Osteocyte (in vitro differentiated cells): ENCODE measurements around the gene ST14. TPM values are rescaled to one million over a fixed set of nuclear protein-coding genes. Genes with fewer than 3 reads are reported as not detected.

Experiments used
- DNase-seq: peaks from one replicate; pipeline ENCODE4 v3.0.0; 2021; ENCODE audit warnings: mixed read lengths; ENCODE audit not compliant: unreplicated experiment; ENCODE audit errors: extremely low spot score
- H3K27ac Mint-ChIP-seq: one replicate; pipeline ENCODE4 v1.8.0; 2021; ENCODE audit warnings: mild to moderate bottlenecking, mixed read lengths; ENCODE audit not compliant: unreplicated experiment
- H3K27me3 Mint-ChIP-seq: one replicate; pipeline ENCODE4 v1.8.0; 2021; ENCODE audit warnings: mixed read lengths; ENCODE audit not compliant: unreplicated experiment
- H3K36me3 Mint-ChIP-seq: one replicate; pipeline ENCODE4 v1.8.0; 2021; ENCODE audit warnings: mixed read lengths; ENCODE audit not compliant: unreplicated experiment
- H3K4me1 Mint-ChIP-seq: one replicate; pipeline ENCODE4 v1.8.0; 2021; ENCODE audit warnings: mixed read lengths; ENCODE audit not compliant: unreplicated experiment
- H3K4me3 Mint-ChIP-seq: one replicate; pipeline ENCODE4 v1.8.0; 2021; ENCODE audit warnings: mild to moderate bottlenecking, moderate library complexity, mixed read lengths; ENCODE audit not compliant: unreplicated experiment
- H3K9me3 Mint-ChIP-seq: one replicate; pipeline ENCODE4 v1.8.0; 2021; ENCODE audit warnings: mixed read lengths; ENCODE audit not compliant: unreplicated experiment
- total RNA-seq: library from RNA; stranded (reverse); gene quantifications from 2 replicates; pipeline ENCODE4 v1.2.1, GENCODE V29; 2021
- TF ChIP-seq, protein P1 (sequence below): fragments of 200-600 bp; sonication (generic); IDR thresholded peaks from 2 replicates; pipeline ENCODE4 v1.5.0; 2021; ENCODE audit warnings: antibody characterized with exemption, mild to moderate bottlenecking, moderate library complexity

Gene ST14
- total RNA-seq, 1 donor from 2014 or later = not detected

DNA sequence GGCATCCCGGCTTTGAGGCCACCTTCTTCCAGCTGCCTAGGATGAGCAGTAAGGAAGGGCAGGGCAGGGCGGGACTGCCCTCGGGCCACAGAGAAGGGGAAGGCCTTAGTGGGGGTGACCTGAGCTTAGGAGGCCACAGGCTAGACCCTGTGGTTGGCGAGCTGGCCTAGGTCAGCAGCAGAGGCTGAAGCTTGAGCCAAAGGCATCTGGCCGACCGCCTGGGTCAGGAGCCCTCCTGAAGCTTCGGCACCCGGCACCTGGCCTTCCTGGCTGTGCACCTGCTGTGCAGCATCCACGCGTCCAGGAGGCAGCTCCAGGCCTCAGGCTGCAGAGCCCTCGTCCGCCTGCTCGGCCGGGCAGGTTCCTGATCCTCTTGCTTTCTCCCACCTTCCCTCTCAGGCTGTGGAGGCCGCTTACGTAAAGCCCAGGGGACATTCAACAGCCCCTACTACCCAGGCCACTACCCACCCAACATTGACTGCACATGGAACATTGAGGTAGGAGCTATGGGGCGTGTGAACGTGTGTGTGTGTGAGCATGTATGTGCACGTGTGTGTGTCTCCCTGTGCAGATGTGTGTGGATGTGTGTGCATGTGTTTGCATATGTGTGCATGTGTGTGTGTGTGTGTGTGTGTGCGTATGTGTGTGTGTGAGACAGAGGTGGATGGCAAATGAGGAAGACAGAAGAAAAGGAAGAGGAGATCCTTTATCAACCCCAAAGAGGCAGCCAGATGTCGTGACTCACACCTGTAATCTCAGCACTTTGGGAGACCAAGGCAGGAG lies 34.9 kb downstream of the ST14 start:
- no peaks in the 10 kb centered on the region for H3K9me3 Mint-ChIP-seq
- peaks cover 9% of the 10 kb centered on the region for H3K27me3 Mint-ChIP-seq
- no peaks in the 10 kb centered on the region for H3K4me1 Mint-ChIP-seq
- H3K27ac Mint-ChIP-seq = no peak overlapping the region
- DNase-seq = no peak
- H3K4me3 Mint-ChIP-seq = no peak overlapping the region
- H3K36me3 Mint-ChIP-seq = no peaks in the 10 kb centered on the region
- TF ChIP-seq, protein P1, sequence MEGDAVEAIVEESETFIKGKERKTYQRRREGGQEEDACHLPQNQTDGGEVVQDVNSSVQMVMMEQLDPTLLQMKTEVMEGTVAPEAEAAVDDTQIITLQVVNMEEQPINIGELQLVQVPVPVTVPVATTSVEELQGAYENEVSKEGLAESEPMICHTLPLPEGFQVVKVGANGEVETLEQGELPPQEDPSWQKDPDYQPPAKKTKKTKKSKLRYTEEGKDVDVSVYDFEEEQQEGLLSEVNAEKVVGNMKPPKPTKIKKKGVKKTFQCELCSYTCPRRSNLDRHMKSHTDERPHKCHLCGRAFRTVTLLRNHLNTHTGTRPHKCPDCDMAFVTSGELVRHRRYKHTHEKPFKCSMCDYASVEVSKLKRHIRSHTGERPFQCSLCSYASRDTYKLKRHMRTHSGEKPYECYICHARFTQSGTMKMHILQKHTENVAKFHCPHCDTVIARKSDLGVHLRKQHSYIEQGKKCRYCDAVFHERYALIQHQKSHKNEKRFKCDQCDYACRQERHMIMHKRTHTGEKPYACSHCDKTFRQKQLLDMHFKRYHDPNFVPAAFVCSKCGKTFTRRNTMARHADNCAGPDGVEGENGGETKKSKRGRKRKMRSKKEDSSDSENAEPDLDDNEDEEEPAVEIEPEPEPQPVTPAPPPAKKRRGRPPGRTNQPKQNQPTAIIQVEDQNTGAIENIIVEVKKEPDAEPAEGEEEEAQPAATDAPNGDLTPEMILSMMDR = no peak

DNA sequence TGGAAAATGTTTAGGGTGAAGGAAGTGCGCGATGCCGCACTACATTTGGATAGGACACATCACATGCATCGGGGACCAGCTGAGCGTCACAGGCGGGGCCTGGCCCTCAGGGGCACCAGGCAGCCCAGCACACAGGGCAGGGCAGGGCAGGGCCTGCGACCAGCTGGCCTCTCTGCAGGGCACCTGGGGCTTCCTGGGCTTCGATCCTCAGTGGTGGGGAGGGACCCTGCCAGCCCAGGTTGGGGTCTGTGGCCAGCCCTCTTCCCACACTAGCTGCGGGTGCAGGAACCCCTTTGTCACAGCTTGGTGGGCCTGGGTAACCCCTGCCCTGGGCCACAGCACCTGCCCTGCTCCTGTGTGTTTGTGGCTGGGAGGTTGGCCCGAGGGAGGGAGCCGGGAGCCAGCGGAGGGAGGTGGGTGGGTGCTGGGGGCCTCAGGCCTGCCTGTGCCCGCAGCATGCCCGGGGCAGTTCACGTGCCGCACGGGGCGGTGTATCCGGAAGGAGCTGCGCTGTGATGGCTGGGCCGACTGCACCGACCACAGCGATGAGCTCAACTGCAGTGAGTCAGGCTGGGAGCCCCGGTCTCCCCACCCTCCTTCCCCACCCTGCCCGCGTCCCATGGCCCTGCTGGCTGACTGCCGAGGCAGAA lies 37.9 kb downstream of the ST14 start:
- TF ChIP-seq, protein P1 = no peak
- H3K4me1 Mint-ChIP-seq = no peaks in the 10 kb centered on the region
- peaks cover 10% of the 10 kb centered on the region for H3K27me3 Mint-ChIP-seq
- no peaks in the 10 kb centered on the region for H3K9me3 Mint-ChIP-seq
- H3K27ac Mint-ChIP-seq = no peak overlapping the region
- H3K4me3 Mint-ChIP-seq = no peak overlapping the region
- no peak for DNase-seq
- no peaks in the 10 kb centered on the region for H3K36me3 Mint-ChIP-seq

DNA sequence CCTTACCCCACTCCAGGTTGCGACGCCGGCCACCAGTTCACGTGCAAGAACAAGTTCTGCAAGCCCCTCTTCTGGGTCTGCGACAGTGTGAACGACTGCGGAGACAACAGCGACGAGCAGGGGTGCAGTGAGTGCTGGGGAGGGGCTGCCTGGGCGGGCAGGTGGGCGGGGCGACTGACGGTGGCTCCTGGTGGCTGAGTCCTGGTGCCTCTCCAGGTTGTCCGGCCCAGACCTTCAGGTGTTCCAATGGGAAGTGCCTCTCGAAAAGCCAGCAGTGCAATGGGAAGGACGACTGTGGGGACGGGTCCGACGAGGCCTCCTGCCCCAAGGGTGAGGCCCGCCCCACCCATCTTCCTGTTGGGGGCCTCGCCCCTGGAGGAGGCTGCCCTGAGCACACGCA lies 38.7 kb downstream of the ST14 start:
- no peak overlapping the region for H3K4me3 Mint-ChIP-seq
- H3K27me3 Mint-ChIP-seq = peaks cover 7% of the 10 kb centered on the region
- no peak for DNase-seq
- H3K27ac Mint-ChIP-seq = no peak overlapping the region
- no peaks in the 10 kb centered on the region for H3K9me3 Mint-ChIP-seq
- H3K36me3 Mint-ChIP-seq = no peaks in the 10 kb centered on the region
- H3K4me1 Mint-ChIP-seq = no peaks in the 10 kb centered on the region
- TF ChIP-seq, protein P1 = no peak

DNA sequence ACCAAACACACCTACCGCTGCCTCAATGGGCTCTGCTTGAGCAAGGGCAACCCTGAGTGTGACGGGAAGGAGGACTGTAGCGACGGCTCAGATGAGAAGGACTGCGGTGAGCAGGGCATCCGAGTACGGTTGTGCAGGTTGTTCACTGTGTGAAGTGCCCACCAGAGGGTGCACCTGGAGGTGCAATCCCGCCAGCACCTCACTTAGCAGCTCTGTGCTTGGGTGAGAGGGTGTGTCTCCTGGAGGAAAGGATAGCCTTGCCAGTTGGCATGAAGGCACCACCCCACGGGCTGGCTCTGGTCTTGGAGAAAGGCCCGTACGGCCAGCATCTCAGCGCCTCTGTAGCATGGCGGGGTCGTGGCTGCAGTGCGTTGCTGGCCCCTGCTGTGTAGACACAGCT lies 39.4 kb downstream of the ST14 start:
- no peaks in the 10 kb centered on the region for H3K36me3 Mint-ChIP-seq

DNA sequence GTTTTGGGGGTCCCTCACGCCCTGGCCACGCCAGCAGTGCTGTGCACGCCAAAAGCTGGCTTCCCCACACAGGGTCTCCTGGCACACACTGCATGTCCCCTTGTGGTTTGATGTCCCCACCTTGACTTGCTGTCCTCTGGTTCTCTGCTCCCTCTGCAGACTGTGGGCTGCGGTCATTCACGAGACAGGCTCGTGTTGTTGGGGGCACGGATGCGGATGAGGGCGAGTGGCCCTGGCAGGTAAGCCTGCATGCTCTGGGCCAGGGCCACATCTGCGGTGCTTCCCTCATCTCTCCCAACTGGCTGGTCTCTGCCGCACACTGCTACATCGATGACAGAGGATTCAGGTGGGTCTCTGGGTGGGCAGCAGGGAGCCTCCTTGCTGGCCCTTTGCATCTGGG lies 40.2 kb downstream of the ST14 start:
- DNase-seq = no peak
- TF ChIP-seq, protein P1 = no peak
- no peaks in the 10 kb centered on the region for H3K9me3 Mint-ChIP-seq
- peaks cover 11% of the 10 kb centered on the region for H3K27me3 Mint-ChIP-seq
- H3K36me3 Mint-ChIP-seq = no peaks in the 10 kb centered on the region
- no peak overlapping the region for H3K27ac Mint-ChIP-seq
- no peak overlapping the region for H3K4me3 Mint-ChIP-seq
- no peaks in the 10 kb centered on the region for H3K4me1 Mint-ChIP-seq

More for the DNA sequence above, 39.4 kb downstream of the ST14 start:
- TF ChIP-seq, protein P1 = no peak
- Mint-ChIP-seq H3K9me3 (no peaks in the 10 kb centered on the region), H3K27ac (no peak overlapping the region), H3K27me3 (peaks cover 8% of the 10 kb centered on the region), H3K4me3 (no peak overlapping the region), H3K4me1 (no peaks in the 10 kb centered on the region)
- DNase-seq = no peak
